ENCODE results near the gene FEM1B. TPM values are rescaled to one million over a fixed set of nuclear protein-coding genes. Genes with fewer than 3 reads are reported as not detected.
A peak's percentile ranks its signal among the peaks of the same experiment; 100 is the strongest.

FEM1B gene
- polyA plus RNA-seq, 2 of the 4 experiments (the other 2 are of a cell fraction): 19.5 to 59.1 TPM

GRCh38 chr15:68284616-68285258, 7.2 kb downstream of the FEM1B start:
- TF ChIP-seq RARB (CRISPR knock-in tag; IDR thresholded peaks at IDR 0.05) (no peak), TFCP2L1 (CRISPR knock-in tag; IDR thresholded peaks at IDR 0.05) (no peak), CHD4 (IDR thresholded peaks at IDR 0.05; ENCODE audit: borderline replicate concordance) (no peak), TP53 (CRISPR knock-in tag; IDR thresholded peaks at IDR 0.05) (no peak), NR3C1 (IDR thresholded peaks at IDR 0.05) (no peak), KDM5A (IDR thresholded peaks at IDR 0.05) (no peak), FOXS1 (CRISPR knock-in tag; IDR thresholded peaks at IDR 0.05) (no peak), EP300 (IDR thresholded peaks at IDR 0.05) (no peak), EHMT2 (IDR thresholded peaks at IDR 0.05; ENCODE audit: low read depth) (no peak), NPAS2 (CRISPR knock-in tag; IDR thresholded peaks at IDR 0.05; ENCODE audit: borderline replicate concordance) (no peak)
- ChIA-PET POLR2A (no interaction called here), CTCF (interaction anchor here (0.6 to 7.0 kb wide), 5 partner anchors 9 to 746 kb away, joined by 3 to 47 read pairs (median 4); no protein-coding TSS in a partner anchor)
- Histone ChIP-seq H3K4me1 (peaks cover 42% of the 10 kb centered on the region), H3K4me2 (no peak overlapping the region), H3K27ac (no peak overlapping the region), H3K9me3 (peaks cover 6% of the 10 kb centered on the region; the same call in 1 of the 3 replicates), H3K4me3 (no peak overlapping the region)
- ATAC-seq: no peak
- FAIRE-seq: no peak
- 96% methylated on average over 7 of the region's 7 CpGs for WGBS (ENCODE audit: missing lambda C conversion rate)
- DNase-seq (ENCODE audit: low read depth in 1 of 2, low spot score in 1 of 2): no peak

- no peak overlapping the region for H3K27ac ChIP-seq
- ATAC-seq (no peak), DNase-seq (ENCODE audit: low read depth in 1 of 2, low spot score in 1 of 2) (no peak), FAIRE-seq (no peak)
- H3K4me2 ChIP-seq: 0 out of 3 replicates have a peak overlapping the region, but pooled peaks have one; percentile 15
- ChIA-PET CTCF (interaction anchor here (0.6 to 7.0 kb wide), 5 partner anchors 9 to 745 kb away, joined by 3 to 47 read pairs (median 4); no protein-coding TSS in a partner anchor), POLR2A (no interaction called here)
- peaks cover 6% of the 10 kb centered on the region; the same call in 1 of the 3 replicates for H3K9me3 ChIP-seq
- no peak overlapping the region for H3K4me3 ChIP-seq
- peaks cover 35% of the 10 kb centered on the region for H3K4me1 ChIP-seq
- 89% methylated on average over 5 of the region's 5 CpGs for WGBS (ENCODE audit: missing lambda C conversion rate)
- TF ChIP-seq EP300 (IDR thresholded peaks at IDR 0.05) (no peak), CEBPB (IDR thresholded peaks at IDR 0.05) (peak in 1 of 2 experiments; percentile 44; a peak in 2 of 4 replicates), POLR2AphosphoS2 (conservative IDR thresholded peaks at IDR 0.05; ENCODE audit: low read length) (no peak), MAFK (IDR thresholded peaks at IDR 0.05; ENCODE audit: partially characterized antibody) (peak; percentile 11)
- TF ChIP-seq, protein P1, sequence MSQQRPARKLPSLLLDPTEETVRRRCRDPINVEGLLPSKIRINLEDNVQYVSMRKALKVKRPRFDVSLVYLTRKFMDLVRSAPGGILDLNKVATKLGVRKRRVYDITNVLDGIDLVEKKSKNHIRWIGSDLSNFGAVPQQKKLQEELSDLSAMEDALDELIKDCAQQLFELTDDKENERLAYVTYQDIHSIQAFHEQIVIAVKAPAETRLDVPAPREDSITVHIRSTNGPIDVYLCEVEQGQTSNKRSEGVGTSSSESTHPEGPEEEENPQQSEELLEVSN (IDR thresholded peaks at IDR 0.05; ENCODE audit: borderline replicate concordance, low read depth): no peak
These were observed 7.9 kb downstream of the FEM1B start for GRCh38 chr15:68285259-68285980.

DNA sequence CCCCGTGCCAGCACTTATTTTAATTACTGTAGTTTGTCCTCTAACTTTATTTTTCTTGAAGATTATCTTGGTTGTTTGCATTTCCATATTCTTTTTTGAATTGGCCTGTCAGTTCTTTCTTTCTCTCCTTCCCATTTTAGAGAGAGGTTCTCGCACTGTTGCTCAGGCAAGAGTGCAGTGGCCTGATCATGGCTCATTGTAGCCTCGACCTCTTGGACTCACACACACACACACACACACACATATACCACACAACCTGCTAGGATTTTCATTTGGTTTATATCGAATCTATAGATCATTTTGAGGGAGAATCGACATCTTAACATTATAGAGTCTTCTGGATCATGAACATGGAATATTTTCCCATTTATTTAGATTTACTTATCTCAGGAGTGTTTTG, 8.7 kb downstream of the FEM1B start:
- FAIRE-seq (no peak), ATAC-seq (no peak), DNase-seq (ENCODE audit: low read depth in 1 of 2, low spot score in 1 of 2) (no peak)
- Histone ChIP-seq H3K4me2 (no peak overlapping the region), H3K4me1 (peaks cover 27% of the 10 kb centered on the region), H3K9me3 (peaks cover 6% of the 10 kb centered on the region; the same call in 1 of the 3 replicates), H3K27ac (no peak overlapping the region), H3K4me3 (no peak overlapping the region)
- ChIA-PET POLR2A (no interaction called here), CTCF (no interaction called here)
- TF ChIP-seq MAFK (IDR thresholded peaks at IDR 0.05; ENCODE audit: partially characterized antibody) (no peak), EHF (CRISPR knock-in tag; IDR thresholded peaks at IDR 0.05) (no peak), ZNF302 (CRISPR knock-in tag; IDR thresholded peaks at IDR 0.05) (no peak), TP53 (CRISPR knock-in tag; IDR thresholded peaks at IDR 0.05) (no peak), EHMT2 (IDR thresholded peaks at IDR 0.05; ENCODE audit: low read depth) (no peak), ZFP36 (IDR thresholded peaks at IDR 0.05; ENCODE audit: borderline replicate concordance, partially characterized antibody) (no peak)
- TF ChIP-seq, protein P2, sequence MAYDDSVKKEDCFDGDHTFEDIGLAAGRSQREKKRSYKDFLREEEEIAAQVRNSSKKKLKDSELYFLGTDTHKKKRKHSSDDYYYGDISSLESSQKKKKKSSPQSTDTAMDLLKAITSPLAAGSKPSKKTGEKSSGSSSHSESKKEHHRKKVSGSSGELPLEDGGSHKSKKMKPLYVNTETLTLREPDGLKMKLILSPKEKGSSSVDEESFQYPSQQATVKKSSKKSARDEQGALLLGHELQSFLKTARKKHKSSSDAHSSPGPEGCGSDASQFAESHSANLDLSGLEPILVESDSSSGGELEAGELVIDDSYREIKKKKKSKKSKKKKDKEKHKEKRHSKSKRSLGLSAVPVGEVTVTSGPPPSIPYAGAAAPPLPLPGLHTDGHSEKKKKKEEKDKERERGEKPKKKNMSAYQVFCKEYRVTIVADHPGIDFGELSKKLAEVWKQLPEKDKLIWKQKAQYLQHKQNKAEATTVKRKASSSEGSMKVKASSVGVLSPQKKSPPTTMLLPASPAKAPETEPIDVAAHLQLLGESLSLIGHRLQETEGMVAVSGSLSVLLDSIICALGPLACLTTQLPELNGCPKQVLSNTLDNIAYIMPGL (CRISPR knock-in tag; IDR thresholded peaks at IDR 0.05; ENCODE audit: borderline replicate concordance): no peak
- TF ChIP-seq, protein P3, sequence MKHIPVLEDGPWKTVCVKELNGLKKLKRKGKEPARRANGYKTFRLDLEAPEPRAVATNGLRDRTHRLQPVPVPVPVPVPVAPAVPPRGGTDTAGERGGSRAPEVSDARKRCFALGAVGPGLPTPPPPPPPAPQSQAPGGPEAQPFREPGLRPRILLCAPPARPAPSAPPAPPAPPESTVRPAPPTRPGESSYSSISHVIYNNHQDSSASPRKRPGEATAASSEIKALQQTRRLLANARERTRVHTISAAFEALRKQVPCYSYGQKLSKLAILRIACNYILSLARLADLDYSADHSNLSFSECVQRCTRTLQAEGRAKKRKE (CRISPR knock-in tag; IDR thresholded peaks at IDR 0.05; ENCODE audit: low read depth): no peak
- WGBS (ENCODE audit: missing lambda C conversion rate): 82% methylated on average over 5 of the region's 5 CpGs
